Stimulated activated CD4-positive, alpha-beta T cell treated with anti-CD3 and anti-CD28 coated beads, Interleukin-12 subunit alpha, Interleukin-12 subunit beta, amount 100 ng/mL, for 24 hours (primary cell): Measurements from ENCODE around the gene RFTN1.

Experiments used
- DNase-seq, 2 experiments: peaks; one replicate each; pipeline ENCODE4 v3.0.0-alpha.2; 2020; ENCODE audit warnings: low read depth in 2 of 2

The RFTN1 gene, protein sequence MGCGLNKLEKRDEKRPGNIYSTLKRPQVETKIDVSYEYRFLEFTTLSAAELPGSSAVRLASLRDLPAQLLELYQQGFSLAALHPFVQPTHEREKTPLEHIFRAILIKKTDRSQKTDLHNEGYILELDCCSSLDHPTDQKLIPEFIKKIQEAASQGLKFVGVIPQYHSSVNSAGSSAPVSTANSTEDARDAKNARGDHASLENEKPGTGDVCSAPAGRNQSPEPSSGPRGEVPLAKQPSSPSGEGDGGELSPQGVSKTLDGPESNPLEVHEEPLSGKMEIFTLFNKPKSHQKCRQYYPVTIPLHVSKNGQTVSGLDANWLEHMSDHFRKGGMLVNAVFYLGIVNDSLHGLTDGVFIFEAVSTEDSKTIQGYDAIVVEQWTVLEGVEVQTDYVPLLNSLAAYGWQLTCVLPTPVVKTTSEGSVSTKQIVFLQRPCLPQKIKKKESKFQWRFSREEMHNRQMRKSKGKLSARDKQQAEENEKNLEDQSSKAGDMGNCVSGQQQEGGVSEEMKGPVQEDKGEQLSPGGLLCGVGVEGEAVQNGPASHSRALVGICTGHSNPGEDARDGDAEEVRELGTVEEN

DNA sequence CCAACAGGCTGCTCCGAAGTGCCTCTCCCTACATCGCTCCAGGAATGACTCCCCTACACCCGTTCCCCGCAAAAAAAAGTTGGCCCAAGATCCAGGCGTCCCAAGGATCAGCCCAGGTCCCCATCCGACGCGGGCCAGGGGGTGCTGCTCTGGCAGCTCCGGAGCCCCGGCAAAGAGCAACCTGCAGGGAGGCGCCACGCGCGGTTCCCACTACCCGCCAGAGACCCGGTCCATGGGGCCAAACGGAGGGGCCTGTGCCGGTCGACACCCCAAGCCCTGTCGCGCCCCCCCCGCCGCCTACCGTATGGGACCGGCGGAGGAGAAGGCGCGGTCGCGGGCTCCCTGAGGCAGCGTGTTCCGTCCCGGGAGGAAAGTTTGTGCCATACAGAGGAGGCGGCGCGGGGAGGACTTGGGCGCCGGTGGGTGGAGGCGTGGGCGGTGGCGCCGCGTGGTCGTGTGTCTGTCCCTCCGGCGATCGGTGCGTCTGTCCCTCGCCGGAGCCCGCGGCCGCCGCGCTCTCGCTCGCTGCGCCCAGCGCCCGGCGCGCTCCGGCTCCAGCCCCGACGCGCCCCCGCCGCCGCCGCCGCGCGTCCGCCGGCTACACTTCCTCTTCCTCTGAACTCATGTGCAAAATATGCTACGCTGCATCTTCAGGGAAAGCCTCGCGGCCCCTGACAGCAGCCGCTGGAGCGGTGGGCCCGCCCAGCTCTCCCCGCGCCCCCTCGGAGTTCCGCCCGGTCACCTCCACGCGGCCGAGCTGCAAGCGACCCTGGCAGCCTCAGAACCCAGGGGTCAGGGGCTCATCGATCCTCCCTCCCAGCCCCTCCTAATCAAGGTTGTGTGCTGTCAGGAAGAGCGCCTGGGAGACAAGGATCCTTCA, at the start of gene RFTN1:
RFTN1 (minus strand) TSS at position 559 of the 880 bp plus-strand sequence. CDS start 19,830 bp downstream, outside the sequence.
- peak; percentile 17 to 43 for DNase-seq

DNA sequence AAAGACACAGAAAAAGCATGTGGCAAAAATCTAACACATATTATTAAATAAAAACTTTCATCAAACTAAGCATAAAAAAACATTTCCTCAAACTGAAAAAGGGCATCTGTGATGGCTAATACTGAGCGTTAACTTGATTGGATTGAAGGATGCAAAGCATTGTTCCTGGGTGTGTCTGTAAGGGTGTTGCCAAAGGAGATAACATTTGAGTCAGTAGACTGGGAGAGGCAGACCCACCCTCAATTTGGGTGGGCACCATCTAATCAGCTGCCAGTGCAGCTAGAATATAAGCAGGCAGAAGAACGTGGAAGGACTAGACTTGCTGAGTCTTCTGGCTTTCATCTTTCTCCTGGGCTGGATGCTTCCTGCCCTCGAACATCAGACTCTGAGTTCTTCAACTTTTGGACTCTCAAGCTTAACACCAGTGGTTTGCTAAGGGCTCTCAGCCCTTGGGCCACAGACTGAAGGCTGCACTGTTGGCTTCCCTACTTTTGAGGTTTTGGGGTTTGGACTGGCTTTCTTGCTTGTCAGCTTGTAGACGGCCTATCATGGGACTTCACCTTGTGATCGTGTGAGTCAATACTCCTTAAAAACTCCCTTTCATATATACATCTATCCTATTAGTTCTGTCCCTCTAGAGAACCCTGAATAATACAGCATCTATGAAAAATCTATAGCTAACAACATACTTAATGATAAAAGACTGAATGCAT, 46.3 kb upstream of the RFTN1 start:
- DNase-seq = no peak

DNA sequence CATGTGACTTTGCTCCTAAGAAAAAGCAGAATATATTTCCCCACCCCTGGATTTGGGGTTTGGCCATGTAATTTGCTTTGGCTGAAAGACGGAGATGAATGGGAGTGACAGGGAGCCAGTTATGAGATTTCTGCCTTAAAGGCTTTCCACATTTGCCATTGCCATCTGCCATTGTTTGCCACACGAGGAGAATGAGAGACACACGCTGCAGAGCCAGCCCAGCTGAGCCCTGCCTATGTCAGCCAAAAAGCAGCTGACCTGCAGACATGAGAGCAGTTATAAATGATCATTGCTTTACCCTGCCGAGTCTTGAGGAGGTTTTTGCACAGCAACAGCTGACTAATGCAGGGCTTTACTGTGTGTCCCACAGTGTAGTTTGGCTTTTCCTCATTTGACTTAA, 40.6 kb upstream of the RFTN1 start:
- no peak for DNase-seq

DNA sequence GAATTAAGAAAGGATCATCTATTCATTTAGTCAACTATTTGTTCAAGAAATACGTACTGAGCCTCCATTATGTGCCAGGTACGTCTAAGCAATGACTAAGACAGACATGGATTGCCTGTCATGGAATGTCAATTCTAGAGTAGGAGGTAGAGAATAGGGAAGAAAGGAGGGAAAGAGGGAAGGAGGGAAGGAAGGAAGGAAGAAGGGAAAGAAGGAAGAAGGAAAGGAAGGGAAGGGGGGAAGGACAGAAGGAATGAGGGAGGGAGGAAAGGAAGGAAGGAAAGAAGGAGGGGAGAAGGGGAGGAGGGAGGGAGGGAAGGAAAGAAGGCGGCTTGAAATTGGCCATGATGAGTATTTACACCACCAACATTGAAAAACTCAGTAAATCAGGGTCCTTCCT, 39.3 kb upstream of the RFTN1 start:
- no peak for DNase-seq

DNA sequence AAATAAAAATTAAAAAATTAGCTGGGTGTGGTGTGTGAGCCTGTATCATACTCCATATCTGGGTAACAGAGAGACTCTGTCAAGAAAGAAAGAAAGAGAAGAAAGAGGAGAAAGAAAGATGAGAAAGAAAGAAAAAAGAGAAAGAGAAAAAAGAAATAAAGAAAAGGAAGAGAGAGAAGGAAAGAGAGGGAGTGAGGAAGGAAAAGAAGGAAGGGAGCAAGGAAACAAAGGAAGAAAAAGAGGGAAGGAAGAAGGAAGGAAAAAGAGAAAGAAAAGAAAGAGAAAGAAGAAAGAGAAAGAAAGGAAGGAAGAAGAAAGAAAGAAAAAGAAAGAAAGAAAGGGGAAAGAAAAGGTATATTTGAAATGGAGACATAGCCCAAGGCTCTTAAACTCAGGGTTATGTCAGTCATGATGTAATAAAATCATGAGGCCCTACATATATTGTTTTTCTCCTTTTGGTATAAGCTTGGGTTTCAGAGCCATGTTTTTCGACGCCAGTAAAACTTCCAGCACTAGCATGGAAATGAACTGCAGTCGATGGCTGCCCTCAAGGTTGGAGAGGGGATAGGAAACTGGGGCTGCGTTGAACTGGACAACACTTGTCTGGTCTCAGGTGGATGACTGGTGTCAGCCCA, 38.0 kb upstream of the RFTN1 start:
- no peak for DNase-seq

DNA sequence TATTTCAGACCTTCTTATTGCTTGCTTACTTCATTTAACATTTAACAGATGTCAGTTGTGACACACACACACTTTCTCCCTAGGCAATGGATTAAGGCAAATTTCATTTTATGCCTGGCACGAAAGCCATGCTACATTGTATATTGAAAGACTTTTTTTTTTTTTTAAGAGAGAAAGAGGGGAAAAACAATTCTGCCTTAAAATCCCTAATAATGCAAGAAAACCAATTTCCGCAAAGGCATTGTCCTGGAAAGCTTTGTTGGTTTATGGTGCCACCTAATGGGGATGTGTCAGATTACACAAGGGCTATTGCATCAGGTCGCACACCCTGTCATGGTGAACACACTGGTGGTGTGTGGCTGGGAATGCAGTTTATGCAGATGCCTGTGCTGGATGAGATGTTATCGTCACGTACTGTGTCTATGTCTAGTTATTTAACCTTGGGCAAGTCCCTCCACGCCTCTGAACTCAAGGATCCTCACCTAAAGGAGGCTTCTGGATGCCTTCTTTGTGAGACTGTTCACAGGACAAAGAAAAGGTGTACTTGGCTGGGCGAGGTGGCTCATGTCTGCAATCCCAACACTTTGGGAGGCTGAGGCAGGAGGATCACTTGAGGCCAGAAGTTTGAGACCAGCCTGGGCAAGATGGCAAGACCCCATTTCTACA, 37.3 kb upstream of the RFTN1 start:
- DNase-seq = peak; percentile 54 to 70

DNA sequence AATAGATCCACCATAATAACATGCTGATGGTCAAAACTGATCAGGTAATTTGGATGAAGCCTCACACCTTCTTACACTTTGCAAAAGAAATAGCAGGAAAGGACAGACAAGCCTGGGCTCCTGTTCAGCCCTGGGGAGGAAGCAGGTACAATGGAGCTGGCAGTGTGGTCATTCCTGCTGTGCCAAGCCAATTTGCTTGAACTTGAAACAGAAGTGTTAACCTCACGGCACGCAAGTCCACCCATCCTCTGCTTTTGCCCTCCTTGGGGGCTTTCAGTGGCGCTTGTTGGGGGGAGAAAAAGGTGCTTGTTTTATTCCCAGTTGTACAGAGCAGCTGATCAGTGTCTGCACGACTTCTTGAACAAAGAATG, 36.8 kb upstream of the RFTN1 start:
- no peak for DNase-seq

DNA sequence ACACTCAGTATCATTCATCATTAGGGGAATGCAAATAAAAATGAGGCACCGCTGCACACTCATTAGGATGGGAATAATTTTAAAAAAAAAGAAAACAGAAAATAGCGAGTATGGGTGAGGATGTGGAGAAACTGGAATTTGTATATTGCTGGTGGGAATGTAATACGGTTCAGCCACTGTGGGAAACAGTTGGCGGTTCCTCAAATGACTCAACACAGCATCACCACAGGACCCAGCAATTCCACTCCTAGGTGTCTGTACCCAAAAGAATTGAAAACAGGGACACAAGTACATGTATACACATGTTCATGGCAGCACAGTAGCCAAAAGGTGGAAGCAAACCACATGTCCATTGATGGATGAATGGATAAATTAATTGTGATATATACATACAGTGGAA, 35.2 kb upstream of the RFTN1 start:
- no peak for DNase-seq

DNA sequence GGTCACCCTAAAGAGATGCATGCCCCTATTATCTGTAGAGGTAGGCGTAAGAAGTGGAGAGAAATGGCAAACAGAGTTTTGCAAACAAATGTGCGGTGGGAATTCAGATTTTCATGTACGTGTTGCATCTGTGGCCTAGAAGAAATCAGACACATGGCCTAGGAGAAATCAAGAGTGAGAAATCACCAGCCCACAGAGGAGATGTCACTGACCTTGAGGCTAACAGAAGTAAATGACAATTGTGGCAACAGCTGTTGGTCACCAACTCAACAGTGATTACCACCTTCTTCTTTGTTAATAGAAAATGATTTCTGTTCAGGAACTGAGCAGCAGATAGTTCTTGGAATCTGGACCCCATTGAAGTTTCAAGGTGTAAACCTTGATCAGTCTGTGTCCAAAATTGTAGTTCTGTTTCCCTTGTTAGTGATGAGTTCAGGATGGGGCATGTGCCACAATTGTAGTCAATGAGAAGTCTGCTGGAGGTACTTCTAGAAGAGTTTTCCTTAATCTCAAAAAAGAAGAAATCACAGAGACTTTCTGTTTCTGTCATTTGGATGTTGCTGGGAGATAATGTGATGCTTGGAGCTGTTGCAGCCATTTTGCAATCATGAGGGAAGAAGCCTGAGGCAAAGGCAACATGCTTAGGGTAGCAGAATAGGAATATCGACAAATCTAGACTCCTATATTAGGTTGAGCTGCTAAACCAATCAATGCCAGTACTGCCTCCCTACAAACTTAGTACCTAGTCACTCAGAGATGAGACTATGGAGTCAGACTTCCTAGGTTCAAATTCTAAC, 34.3 kb upstream of the RFTN1 start:
- no peak for DNase-seq

DNA sequence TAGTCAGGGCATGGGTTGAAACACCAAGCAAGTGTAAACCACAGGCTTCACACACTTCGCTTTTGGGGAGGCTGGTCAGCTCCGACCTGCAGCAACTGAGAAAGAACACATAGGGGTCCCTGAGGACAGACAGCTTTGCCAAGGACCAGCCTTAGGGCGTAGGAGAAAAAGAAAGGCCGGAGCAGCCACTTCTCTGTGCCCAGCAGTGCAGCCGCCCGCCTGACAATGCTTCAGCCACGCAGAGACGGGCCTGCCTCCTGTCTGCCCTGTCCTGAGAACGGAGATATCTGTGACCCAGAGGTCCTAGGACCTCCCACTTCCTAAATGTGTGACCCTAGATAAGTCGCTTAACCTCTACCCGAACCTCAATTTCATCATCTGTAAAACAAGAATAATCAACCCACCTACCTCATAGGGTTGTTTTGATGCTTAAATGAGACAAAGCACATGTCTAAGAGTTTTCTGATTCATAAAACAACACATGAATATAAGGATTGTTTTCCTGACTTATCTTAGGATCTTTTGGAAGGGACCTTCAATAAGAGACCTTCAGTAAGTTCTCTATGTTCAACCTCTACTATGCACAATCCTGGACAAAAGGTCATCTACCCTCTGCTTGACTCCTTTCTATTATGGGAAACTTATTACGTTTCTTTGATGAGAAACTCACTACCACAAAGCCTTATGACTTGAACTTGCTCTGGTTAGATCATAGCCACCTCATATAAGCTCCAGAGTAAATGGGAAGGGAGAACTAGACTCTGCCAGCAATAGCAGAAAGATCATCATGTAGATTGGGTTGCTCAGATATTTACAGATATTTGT, 32.9 kb upstream of the RFTN1 start:
- DNase-seq = no peak

DNA sequence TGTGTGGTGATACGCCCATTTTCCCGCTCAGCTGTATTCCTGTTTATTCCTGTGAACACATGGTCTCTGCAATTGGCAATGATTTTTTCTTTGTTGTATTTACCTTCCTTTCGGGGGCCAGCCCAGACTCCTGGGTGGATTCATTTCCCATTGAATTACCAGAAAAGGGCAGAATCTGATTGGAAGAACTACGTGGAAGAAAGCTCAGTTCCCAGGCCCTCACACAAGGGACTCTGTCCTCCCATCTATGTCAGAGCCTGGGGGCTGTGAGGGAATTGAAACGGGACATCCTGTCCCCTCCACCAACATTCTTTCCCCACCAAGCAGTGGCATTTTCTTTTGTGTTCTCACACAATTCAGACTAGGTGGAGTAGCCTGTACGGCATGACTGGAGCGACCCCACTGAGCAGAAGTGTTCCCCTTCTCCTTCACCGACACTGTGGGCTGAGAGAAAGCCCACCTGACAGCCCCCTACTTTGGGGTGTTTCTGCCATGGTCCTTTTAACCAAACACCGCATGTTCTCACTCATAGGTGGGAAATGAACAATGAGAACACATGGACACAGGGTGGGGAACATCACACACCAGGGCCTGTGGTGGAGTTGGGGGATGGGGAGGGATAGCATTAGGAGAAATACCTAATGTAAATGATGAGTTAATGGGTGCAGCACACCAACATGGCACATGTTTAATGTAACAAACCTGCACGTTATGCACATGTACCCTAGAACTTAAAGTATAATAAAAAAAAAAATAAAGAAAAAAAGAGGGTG, 32.1 kb upstream of the RFTN1 start:
- no peak for DNase-seq

DNA sequence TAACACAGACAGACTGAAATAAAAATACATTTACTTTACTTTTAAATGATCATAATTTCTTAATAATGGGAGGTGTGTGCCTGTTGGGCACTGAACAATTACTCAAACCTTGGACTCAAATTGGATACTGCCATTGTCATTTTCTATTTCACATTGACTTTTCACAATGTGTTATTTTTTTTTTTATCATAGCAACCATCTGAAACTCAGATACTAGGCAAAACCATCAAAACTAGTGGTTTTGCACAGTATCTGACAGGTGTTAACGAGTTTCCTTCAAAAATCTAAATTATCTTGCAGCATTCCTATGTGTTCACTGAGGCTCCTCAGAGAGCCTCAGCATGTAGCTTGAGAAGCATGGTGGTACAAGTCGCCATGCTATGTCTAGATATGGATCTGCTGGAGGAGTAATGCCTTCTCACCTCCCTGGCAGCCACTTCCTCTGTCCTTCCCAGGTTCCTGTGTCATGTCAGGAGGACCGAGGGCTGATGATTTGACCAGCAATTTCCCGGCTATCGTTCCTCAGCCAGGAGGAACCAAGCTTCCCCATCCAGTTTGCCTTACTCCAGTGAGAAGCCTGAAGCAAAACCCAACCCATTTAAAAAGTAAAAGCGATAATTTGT, 29.9 kb upstream of the RFTN1 start:
- no peak for DNase-seq

DNA sequence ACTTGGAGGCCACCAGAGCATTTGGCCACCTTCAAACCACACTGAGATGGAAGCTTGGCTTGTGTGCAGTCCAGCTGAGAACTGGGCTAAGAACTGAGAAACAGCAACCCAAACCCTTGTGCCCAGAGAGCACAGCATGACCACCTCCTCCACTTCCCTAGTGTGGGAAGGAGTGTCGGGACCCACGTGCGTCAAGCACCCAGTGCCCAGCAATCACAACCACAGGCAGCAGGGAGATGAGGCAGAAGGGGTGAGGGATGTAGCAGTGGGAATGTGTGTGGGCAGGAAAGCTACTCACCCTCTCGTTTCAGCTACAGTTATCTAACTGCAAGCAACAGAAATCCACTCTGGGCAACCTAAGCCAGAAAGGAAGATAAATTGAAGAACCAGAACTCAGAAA, 25.0 kb upstream of the RFTN1 start:
- no peak for DNase-seq

DNA sequence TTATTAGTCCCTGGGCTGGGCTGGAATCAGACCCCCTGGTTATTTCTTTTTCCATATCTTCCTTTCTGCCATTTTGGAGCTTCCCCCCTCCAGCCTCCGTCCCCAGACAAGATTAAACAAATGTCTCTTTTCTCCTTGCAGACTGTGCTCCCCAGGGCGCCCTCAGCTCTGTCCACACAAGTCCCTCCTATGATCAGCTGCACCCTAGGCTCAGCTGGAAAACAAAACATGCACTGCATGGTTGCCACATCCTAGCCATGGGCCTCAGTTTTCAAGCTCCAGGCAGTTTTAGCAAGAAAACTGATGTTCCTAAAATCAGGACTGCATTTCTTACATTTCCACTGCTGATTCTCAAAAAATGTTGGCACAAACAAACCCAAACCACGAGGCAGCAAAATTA, 23.5 kb upstream of the RFTN1 start:
- no peak for DNase-seq

DNA sequence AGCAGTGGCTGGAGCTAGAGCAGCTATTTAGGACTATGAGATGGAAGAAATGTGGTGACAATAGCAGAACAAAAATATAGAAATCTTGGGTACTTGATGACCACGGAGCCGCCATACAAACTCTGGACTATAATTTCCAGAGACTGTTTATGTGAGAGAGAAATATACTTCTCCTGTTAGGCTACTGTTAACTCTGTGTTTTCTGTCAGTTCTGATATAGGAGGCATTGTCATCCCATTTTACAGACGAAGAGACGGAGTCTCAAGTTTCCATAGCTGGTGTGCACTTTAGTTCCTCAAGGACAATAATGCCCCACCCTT, 22.8 kb upstream of the RFTN1 start:
- no peak for DNase-seq

DNA sequence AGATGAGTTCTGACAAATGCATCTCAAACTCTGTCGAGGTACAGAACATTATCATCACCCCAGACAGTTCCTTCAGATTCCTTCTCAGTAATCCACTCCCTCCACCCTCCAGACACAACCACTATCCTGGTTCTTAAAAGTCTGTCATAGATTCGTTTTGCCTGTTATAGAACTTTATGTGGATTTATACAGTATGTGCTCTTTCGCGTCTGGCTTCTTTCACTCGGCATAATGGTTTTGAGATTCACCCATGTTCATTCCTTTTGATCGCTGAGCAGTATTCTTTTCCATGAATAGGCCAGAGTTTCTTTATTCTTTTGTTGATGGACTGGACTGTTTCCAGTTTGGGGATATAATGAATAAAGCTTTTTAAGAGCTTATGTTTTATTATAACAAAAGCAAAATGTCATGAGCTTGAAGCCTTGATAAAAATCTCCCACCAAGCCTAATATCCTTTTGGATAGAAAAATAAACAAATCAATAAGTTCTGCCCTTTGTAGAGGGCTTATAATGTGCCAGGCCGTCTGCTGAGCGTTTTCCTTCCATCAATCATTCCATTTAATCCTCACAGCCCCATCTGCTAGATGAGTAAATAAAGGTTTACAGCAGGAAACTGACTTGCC, 21.3 kb upstream of the RFTN1 start:
- no peak for DNase-seq

DNA sequence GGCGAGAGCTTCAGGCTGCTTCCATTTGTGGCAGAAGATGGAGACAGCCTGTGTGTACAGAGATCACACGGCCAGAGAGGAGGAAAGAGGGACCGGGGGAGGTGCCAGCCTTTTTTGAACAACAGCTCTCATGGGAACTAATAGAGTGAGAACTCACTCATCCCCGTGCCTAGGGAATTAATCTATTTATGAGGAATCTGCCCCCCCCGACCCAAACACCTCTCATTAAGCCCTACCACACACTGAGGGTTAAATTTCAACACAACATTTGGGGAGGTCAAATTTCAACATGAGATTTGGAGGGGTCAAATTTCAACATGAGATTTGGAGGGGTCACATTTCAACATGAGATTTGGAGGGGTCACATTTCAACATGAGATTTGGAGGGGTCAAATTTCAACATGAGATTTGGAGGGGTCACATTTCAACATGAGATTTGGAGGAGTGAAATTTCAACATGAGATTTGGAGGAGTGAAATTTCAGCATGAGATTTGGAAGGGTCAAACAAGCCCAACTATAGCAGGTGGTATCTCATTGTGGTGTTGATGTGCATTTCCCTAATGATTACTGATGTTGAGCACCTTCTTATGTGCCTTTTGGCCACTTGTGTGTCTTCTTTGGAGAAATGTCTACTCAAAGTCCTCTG, 20.6 kb upstream of the RFTN1 start:
- no peak for DNase-seq
